GF-D8 (cell line): Measurements from ENCODE around the gene FGD5.

Experiments used
- DNase-seq: peaks from one replicate; lab custom pipeline; 2025; lab: John Stamatoyannopoulos, UW

Gene FGD5

GRCh38 chr3:14829811-14830210 lies 11.0 kb downstream of the FGD5 start:
- no peak for DNase-seq

DNA sequence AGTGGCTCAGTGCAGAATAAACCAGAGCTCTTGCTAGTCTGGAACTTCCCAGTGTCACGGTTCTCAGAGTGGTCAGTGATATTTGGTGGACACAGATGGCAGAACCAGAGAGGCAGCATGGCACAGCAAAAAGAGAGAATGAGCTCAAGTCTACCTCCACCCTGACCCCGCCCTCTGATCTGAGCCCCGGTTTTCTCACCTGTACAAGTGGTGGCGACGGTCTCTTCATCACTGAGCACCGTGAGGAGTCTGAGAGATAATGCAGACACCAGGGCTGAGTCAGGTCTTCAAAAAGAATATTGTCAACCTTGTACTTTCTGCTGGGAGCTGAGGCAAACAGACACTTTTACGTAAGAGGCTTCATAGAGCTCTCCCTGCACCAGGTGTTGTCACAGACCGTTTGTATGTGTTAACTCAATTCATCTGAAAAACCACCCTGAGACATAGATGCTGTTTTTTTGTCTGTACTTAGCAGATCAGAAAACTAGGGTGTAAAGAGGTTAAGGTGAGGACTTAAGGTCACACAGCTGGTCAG lies 13.2 kb downstream of the FGD5 start:
- no peak for DNase-seq

GRCh38 chr3:14832975-14833722 lies 14.4 kb downstream of the FGD5 start:
- DNase-seq, result no peak

DNA sequence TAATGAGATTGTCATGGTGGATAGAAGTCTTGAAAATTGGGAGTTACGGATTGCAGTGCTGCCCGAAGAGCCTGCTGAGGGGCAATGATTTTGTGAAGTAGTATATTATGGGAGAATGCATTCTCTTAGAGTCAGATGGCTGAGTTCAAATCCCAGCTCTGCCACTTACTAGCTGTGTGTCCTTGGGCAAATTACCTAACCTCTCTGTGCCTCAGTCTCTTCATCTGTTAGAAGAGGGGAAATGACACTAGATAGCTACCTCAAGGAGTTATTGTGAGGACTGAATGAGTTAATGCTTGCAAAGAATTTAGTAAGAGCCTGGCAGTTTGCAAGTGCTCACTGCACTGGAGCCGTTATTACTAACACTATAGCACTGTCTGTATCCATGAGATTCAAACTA lies 15.4 kb downstream of the FGD5 start:
- no peak for DNase-seq

GRCh38 chr3:14834807-14835466 lies 16.2 kb downstream of the FGD5 start:
- no peak for DNase-seq

DNA sequence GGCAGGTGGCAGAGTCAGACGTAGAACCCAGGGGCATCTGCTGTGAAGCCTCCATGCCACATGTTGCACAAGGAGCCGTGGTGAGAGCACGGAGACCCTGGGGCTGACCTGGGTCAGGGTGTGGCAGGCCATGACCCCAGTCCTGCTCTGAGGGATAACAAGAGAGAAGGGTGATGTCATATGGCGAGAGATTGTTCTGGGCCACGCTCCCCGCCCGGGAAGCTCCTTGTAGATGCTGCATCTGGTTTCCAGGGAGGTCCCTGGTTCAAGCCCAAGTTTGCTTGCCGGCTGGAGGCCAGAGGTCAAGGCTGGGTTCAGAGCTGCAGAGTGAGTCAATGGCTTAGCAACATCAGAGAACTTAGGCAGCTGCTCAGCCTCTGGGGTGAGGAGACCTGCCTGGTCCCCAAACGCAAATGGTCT lies 17.3 kb downstream of the FGD5 start:
- no peak for DNase-seq

- no peak for DNase-seq
Measured at GRCh38 chr3:14837186-14837877, 18.6 kb downstream of the FGD5 start.

- no peak for DNase-seq
Measured at GRCh38 chr3:14837878-14838258, 19.1 kb downstream of the FGD5 start.

DNA sequence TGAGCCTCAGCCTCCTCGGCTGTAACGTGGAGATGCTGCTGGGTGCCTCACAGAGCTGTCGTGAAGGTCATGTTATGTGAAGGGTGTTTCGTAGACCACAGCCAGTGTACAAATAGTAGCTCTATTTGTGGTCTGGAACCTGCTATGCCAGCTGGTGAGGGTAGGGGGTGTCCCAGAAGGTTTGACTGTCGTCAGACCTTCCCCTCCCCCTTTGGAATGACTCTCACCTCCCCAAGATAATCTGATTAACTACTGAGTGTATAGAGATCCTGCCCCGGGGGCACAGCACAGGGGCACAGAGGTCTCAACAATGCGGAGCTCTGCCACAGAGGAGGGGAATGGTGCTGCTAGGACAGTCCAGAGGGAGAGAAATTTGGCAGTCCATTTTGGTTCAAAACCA lies 20.5 kb downstream of the FGD5 start:
- no peak for DNase-seq

- no peak for DNase-seq
Measured at GRCh38 chr3:14841836-14842235, 23.1 kb downstream of the FGD5 start.

GRCh38 chr3:14842277-14842676 lies 23.5 kb downstream of the FGD5 start:
- no peak for DNase-seq

DNA sequence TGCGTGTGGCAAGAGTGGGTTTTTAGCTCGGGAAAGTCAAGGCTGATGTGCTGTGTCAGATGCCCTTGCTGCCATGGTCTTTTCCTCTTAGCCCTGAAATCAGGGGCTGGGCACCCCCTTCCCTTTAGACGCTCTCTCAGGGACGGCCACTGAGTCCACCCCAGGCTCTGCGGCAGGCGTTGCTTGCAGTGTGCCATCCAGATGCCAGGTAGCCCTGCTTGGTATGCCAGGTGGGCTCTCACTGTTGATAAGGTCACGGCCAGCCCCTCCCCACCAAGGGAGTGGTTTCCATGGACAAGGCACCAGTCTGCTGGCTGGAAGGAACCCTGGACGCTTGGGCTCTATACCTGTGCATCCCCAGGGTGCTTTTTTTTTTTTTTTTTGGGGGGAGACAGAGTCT lies 24.6 kb downstream of the FGD5 start:
- DNase-seq, result no peak

DNA sequence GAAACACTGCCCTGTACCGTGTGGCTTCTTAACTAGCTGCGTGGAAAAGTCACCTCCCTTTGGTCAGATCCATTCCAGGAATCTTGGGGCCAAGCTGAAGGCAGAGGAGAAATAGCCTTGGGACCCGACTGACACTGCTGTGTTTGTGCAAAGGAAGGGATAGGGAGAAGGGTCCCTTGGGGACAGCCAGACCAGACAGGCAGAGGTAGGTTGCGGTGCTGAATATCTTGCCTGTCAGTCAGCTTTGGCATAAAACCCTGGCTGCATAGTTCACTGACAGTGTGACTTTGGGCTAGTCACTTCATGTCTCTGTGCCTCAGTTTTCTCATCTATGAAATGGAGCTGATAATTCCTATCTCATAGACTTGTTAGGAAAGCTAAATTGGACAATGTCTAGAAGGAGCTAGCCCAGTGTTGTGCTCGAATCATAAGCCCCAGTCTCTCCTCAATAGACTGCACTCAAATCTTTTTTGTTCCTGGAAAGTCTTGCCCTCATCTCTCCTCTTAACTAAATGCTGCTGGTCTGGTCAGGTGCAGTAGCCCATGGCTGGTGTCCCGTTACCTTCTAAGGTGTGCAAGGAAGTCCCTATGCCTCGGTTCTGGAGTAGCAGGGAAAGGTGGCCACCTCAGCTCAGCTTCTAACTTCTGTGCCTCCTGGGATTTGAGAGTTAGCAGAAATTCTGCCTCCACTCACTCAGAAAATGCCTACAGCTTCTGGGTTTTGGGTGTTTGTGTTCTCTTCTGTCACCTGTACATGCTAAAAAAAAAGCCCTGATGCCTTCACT lies 25.8 kb downstream of the FGD5 start:
- no peak for DNase-seq

DNA sequence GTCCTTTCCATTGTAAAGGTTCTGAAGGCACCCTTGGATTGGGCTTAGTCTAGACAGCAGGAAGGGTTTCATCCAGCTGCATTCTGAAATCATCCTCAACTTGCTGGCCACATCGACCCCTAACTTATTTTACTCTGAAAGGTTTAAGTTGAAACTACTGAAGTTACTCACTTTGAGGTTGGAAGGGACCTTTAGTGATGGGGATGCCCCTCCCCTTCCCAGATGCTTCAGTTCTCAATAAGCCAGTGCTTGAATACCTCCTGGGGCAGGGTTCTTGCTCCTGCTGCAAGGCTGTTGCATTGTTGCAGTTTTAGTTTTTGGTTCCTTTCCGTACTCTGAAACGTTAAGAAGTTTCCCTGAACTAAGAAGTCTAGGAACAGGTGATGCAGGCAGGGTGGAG lies 26.4 kb downstream of the FGD5 start:
- DNase-seq, result no peak

GRCh38 chr3:14845826-14846225 lies 27.1 kb downstream of the FGD5 start:
- no peak for DNase-seq

GRCh38 chr3:14846226-14846880 lies 27.6 kb downstream of the FGD5 start:
- no peak for DNase-seq

DNA sequence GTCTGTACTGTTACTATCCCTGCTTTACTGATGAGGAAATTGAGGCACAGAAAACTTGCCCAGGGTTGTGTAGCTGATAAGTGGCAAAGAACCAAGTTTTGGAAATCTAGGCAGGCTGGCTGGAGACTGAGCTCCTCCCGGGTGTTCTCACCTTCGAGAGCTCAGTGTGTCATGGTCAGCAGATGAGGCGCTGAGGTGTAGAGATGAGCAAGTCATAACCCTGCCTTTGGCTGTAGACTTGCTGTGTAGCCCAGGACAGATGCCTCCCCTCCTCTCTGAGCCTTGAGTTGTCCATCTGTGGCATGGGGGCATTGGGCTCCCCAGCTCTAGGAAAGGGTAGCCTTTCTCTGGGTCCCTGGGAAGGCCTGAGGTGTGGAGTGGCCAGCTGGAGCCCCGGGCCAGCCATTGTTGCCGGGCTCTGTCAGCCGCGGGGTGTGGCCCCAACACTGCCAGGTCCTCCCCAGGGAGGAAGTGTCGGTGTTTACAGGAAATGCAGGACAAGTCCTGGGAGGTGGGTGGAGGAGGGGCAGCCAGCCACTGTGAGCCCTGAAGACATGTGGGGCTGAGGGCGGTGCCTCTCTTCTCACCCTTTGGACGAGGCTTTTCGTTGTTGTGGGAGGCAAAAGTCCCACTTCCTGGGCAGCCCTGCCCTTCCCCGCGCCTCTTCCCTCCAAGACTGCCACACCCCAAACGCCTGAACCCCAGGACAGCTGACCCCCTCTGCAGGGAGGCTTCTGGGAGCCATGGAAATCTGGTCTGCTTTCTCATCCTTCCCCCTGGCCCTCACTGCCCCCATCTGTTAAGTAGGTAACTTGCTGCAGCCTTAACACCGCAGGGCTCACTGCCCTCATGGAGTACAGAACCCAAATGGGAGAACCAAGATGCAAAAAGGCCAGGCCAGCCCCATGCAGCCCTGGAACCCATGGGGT lies 29.1 kb downstream of the FGD5 start:
- DNase-seq, result no peak

DNA sequence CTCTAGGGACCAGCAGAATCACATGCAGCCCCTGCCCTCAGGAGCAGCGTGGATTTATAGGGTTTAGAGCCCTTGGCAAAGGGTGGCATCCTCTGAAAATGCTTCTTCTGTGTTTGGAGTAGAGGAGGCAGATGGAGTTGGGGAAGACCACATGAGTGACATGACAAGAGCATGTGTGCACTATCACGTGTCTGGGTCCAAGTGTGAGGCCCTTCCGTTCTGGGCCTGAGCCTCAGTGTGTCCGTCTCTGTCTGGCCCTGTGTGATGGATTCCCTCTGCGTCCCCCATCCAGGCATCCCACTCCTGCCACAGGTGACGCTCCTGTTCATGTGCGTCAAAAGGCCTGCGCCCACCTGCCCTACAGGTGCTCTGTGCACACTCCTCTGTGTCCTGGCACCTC lies 30.1 kb downstream of the FGD5 start:
- DNase-seq, result no peak

- no peak for DNase-seq
Measured at GRCh38 chr3:14849638-14850230, 31.0 kb downstream of the FGD5 start.

GRCh38 chr3:14852058-14852594 lies 33.4 kb downstream of the FGD5 start:
- no peak for DNase-seq
